Posterior cingulate gyrus (tissue), 11 donors: Measurements from ENCODE around the gene APH1B.

ENCODE experiments used
- DNase-seq, 10 donors: peaks; one replicate each; pipeline versions ENCODE4 v3.0.0 to v3.0.0-alpha.2; 2020 to 2021; ENCODE audit warnings: mixed read lengths in 3 of 10
- intact Hi-C: fragments of 100-400 bp; cut with DNase I; formaldehyde crosslinking; loops from one replicate; pipeline ENCODE4 v1.15.1; 2023

The APH1B gene

GRCh38 chr15:63348392-63348791 is 71.0 kb downstream of the APH1B start:
- intact Hi-C loops = no loop called here
- peak; percentile 47 to 94 (median 66) for DNase-seq

GRCh38 chr15:63349156-63349555 is 71.8 kb downstream of the APH1B start:
- intact Hi-C loops = no loop called here
- DNase-seq = no peak

- intact Hi-C loops = no loop called here
- DNase-seq = no peak
Measured at GRCh38 chr15:63349621-63350020, 72.2 kb downstream of the APH1B start.

- DNase-seq = no peak
- intact Hi-C loops = no loop called here
Measured at GRCh38 chr15:63350178-63350621, 72.8 kb downstream of the APH1B start.

GRCh38 chr15:63351170-63351569 is 73.8 kb downstream of the APH1B start:
- DNase-seq = no peak
- intact Hi-C loops = no loop called here

- no peak for DNase-seq
- intact Hi-C loops = no loop called here
Measured at GRCh38 chr15:63352808-63353207, 75.4 kb downstream of the APH1B start.

GRCh38 chr15:63353261-63353660 is 75.9 kb downstream of the APH1B start:
- intact Hi-C loops = no loop called here
- DNase-seq = no peak

GRCh38 chr15:63353887-63354286 is 76.5 kb downstream of the APH1B start:
- DNase-seq = no peak
- intact Hi-C loops = no loop called here

GRCh38 chr15:63354821-63355650 is 77.6 kb downstream of the APH1B start:
- intact Hi-C loops = no loop called here
- no peak for DNase-seq

- intact Hi-C loops = no loop called here
- no peak for DNase-seq
Measured at GRCh38 chr15:63357061-63357460, 79.7 kb downstream of the APH1B start.

GRCh38 chr15:63357731-63358130 is 80.3 kb downstream of the APH1B start:
- intact Hi-C loops = no loop called here
- no peak for DNase-seq

GRCh38 chr15:63358241-63359029 is 81.0 kb downstream of the APH1B start:
- intact Hi-C loops = no loop called here
- no peak for DNase-seq
